Subcutaneous abdominal adipose tissue (tissue), 5 donors: ENCODE results near the gene SLC25A21.

Source experiments
- H3K27ac ChIP-seq: one replicate; pipeline ENCODE4 v1.7.0; 2013; ENCODE audit warnings: low read depth, mild to moderate bottlenecking, inconsistent platforms, low read length, moderate library complexity
- H3K27me3 ChIP-seq, 5 donors: one replicate each; pipeline ENCODE4 v1.7.0; 2013; ENCODE audit warnings: low read length in 5 of 5, inconsistent platforms in 1 of 5; ENCODE audit not compliant: control insufficient read depth in 5 of 5, insufficient read depth in 4 of 5
- H3K36me3 ChIP-seq, 5 donors: one replicate each; pipeline ENCODE4 v1.7.0; 2013; ENCODE audit warnings: low read length in 5 of 5; ENCODE audit not compliant: control insufficient read depth in 5 of 5, insufficient read depth in 5 of 5
- H3K4me1 ChIP-seq, 5 donors: one replicate each; pipeline ENCODE4 v1.7.0; 2013; ENCODE audit warnings: low read length in 5 of 5, mild to moderate bottlenecking in 3 of 5, moderate library complexity in 1 of 5; ENCODE audit not compliant: control insufficient read depth in 5 of 5, insufficient read depth in 5 of 5
- H3K4me3 ChIP-seq, 5 donors: one replicate each; pipeline ENCODE4 v1.7.0; 2013; ENCODE audit warnings: low read length in 5 of 5, low read depth in 1 of 5
- H3K9ac ChIP-seq, 5 donors: one replicate each; pipeline ENCODE4 v1.7.0; 2013; ENCODE audit warnings: low read length in 5 of 5, mild to moderate bottlenecking in 4 of 5, moderate library complexity in 3 of 5
- H3K9me3 ChIP-seq, 5 donors: one replicate each; pipeline ENCODE4 v1.7.0; 2013; ENCODE audit warnings: low read length in 5 of 5; ENCODE audit not compliant: control insufficient read depth in 5 of 5
- donor health status: healthy.
- donor health status: healthy.
- donor health status: healthy.
- donor health status: healthy.
- donor health status: healthy.

Gene SLC25A21

GRCh38 chr14:36940476-36940875 lies 231.9 kb downstream of the SLC25A21 start:
- Histone ChIP-seq H3K27me3 (peaks cover 0 to 3% (median 0%) of the 10 kb centered on the region in 5 donors), H3K27ac (no peak overlapping the region), H3K4me3 (no peak overlapping the region), H3K36me3 (no peaks in the 10 kb centered on the region), H3K9me3 (no peaks in the 10 kb centered on the region), H3K9ac (no peak overlapping the region), H3K4me1 (no peaks in the 10 kb centered on the region)

- Histone ChIP-seq H3K27me3 (peaks cover 0 to 3% (median 0%) of the 10 kb centered on the region in 5 donors), H3K36me3 (no peaks in the 10 kb centered on the region), H3K9ac (no peak overlapping the region), H3K4me3 (no peak overlapping the region), H3K27ac (no peak overlapping the region), H3K9me3 (no peaks in the 10 kb centered on the region), H3K4me1 (no peaks in the 10 kb centered on the region)
Measured at GRCh38 chr14:36939265-36939664, 233.1 kb downstream of the SLC25A21 start.

GRCh38 chr14:36938678-36939077 lies 233.7 kb downstream of the SLC25A21 start:
- no peaks in the 10 kb centered on the region for H3K4me1 ChIP-seq
- peaks cover 0 to 2% (median 0%) of the 10 kb centered on the region in 5 donors for H3K27me3 ChIP-seq
- H3K4me3 ChIP-seq, result no peak overlapping the region
- no peaks in the 10 kb centered on the region for H3K36me3 ChIP-seq
- H3K9ac ChIP-seq, result no peak overlapping the region
- H3K9me3 ChIP-seq, result no peaks in the 10 kb centered on the region
- no peak overlapping the region for H3K27ac ChIP-seq

- H3K27ac ChIP-seq, result no peak overlapping the region
- H3K27me3 ChIP-seq, result peaks cover 0 to 2% (median 0%) of the 10 kb centered on the region in 5 donors
- no peak overlapping the region for H3K4me3 ChIP-seq
- H3K4me1 ChIP-seq, result peaks cover 0 to 3% (median 0%) of the 10 kb centered on the region in 5 donors
- H3K9me3 ChIP-seq, result no peaks in the 10 kb centered on the region
- no peaks in the 10 kb centered on the region for H3K36me3 ChIP-seq
- no peak overlapping the region for H3K9ac ChIP-seq
Measured at GRCh38 chr14:36935976-36936678, 236.3 kb downstream of the SLC25A21 start.

- H3K9ac ChIP-seq, result no peak overlapping the region
- H3K9me3 ChIP-seq, result no peaks in the 10 kb centered on the region
- H3K36me3 ChIP-seq, result no peaks in the 10 kb centered on the region
- no peak overlapping the region for H3K27ac ChIP-seq
- no peak overlapping the region for H3K4me3 ChIP-seq
- H3K4me1 ChIP-seq, result peaks cover 0 to 3% (median 0%) of the 10 kb centered on the region in 5 donors
- H3K27me3 ChIP-seq, result peaks cover 0 to 2% (median 0%) of the 10 kb centered on the region in 5 donors
Measured at GRCh38 chr14:36934304-36934703, 238.1 kb downstream of the SLC25A21 start.

GRCh38 chr14:36931791-36932190 lies 240.6 kb downstream of the SLC25A21 start:
- H3K4me3 ChIP-seq, result no peak overlapping the region
- H3K9me3 ChIP-seq, result no peaks in the 10 kb centered on the region
- H3K27ac ChIP-seq, result no peak overlapping the region
- H3K4me1 ChIP-seq, result peaks cover 0 to 3% (median 0%) of the 10 kb centered on the region in 5 donors
- H3K9ac ChIP-seq, result no peak overlapping the region
- H3K36me3 ChIP-seq, result no peaks in the 10 kb centered on the region
- H3K27me3 ChIP-seq, result no peaks in the 10 kb centered on the region

GRCh38 chr14:36928432-36928831 lies 244.0 kb downstream of the SLC25A21 start:
- Histone ChIP-seq H3K4me1 (peaks cover 0 to 3% (median 0%) of the 10 kb centered on the region in 5 donors), H3K27ac (no peak overlapping the region), H3K36me3 (no peaks in the 10 kb centered on the region), H3K27me3 (no peaks in the 10 kb centered on the region), H3K9me3 (peaks cover 0 to 2% (median 0%) of the 10 kb centered on the region in 5 donors), H3K9ac (no peak overlapping the region), H3K4me3 (no peak overlapping the region)

- no peaks in the 10 kb centered on the region for H3K27me3 ChIP-seq
- H3K9ac ChIP-seq, result no peak overlapping the region
- no peak overlapping the region for H3K4me3 ChIP-seq
- H3K9me3 ChIP-seq, result peaks cover 0 to 2% (median 0%) of the 10 kb centered on the region in 5 donors
- no peaks in the 10 kb centered on the region for H3K4me1 ChIP-seq
- H3K36me3 ChIP-seq, result no peaks in the 10 kb centered on the region
- H3K27ac ChIP-seq, result no peak overlapping the region
Measured at GRCh38 chr14:36925094-36925493, 247.3 kb downstream of the SLC25A21 start.

GRCh38 chr14:36916668-36917067 lies 255.7 kb downstream of the SLC25A21 start:
- Histone ChIP-seq H3K9ac (no peak overlapping the region), H3K9me3 (no peaks in the 10 kb centered on the region), H3K4me1 (no peaks in the 10 kb centered on the region), H3K4me3 (no peak overlapping the region), H3K36me3 (no peaks in the 10 kb centered on the region), H3K27me3 (peaks cover 0 to 4% (median 0%) of the 10 kb centered on the region in 5 donors), H3K27ac (no peak overlapping the region)

- H3K9ac ChIP-seq, result no peak overlapping the region
- no peaks in the 10 kb centered on the region for H3K4me1 ChIP-seq
- H3K9me3 ChIP-seq, result no peaks in the 10 kb centered on the region
- H3K36me3 ChIP-seq, result no peaks in the 10 kb centered on the region
- no peak overlapping the region for H3K4me3 ChIP-seq
- H3K27ac ChIP-seq, result no peak overlapping the region
- H3K27me3 ChIP-seq, result peaks cover 0 to 4% (median 0%) of the 10 kb centered on the region in 5 donors
Measured at GRCh38 chr14:36915081-36915480, 257.3 kb downstream of the SLC25A21 start.
